Transverse colon (tissue), 4 donors: ENCODE data around the gene ATF7IP2.

Experiments used
- CTCF ChIP-seq, 5 experiments: fragments of 200-600 bp in 3 of 5; fragments of 450-650 bp in 2 of 5; sonication (generic) in 3 of 5; IDR thresholded peaks; 1 replicate in 2 of 5; 2 replicates in 3 of 5; pipeline ENCODE4 v1.5.1; 2016 to 2017; ENCODE audit warnings: antibody characterized with exemption in 5 of 5, inconsistent platforms in 3 of 5, mild to moderate bottlenecking in 2 of 5, moderate library complexity in 1 of 5
- EP300 ChIP-seq: sonication (generic); formaldehyde crosslinking; IDR thresholded peaks from one replicate; pipeline ENCODE4 v1.6.1; 2017; ENCODE audit warnings: antibody characterized with exemption, low read depth
- POLR2A ChIP-seq: fragments of 450-650 bp; IDR thresholded peaks from one replicate; pipeline ENCODE4 v1.6.1; 2016; ENCODE audit warnings: antibody characterized with exemption, mild to moderate bottlenecking, moderate library complexity
- POLR2AphosphoS5 ChIP-seq, 3 donors: sonication (generic); formaldehyde crosslinking; IDR thresholded peaks; one replicate each; pipeline ENCODE4 v1.6.1; 2016; ENCODE audit warnings: antibody characterized with exemption in 3 of 3

- no peak for TF ChIP-seq CTCF (IDR thresholded peaks at IDR 0.05)
- TF ChIP-seq EP300, result no peak
- TF ChIP-seq POLR2AphosphoS5 (IDR thresholded peaks at IDR 0.05), result no peak
- TF ChIP-seq POLR2A, result no peak
Observed at GRCh38 chr16:10501016-10501607, 115.3 kb downstream of the ATF7IP2 start.
